K562 (cell line): ENCODE measurements around the gene MYOM1. TPM values are rescaled to one million over a fixed set of nuclear protein-coding genes. Genes with fewer than 3 reads are reported as not detected.

Experiments used
- ARHGAP35 ChIP-seq: fragments of 450-650 bp; IDR thresholded peaks from 2 replicates; pipeline ENCODE4 v1.6.1; 2018; ENCODE audit not compliant: partially characterized antibody
- CBX1 ChIP-seq: sonication (generic); IDR thresholded peaks from 2 replicates; pipeline ENCODE4 v1.6.1; 2016; ENCODE audit warnings: antibody characterized with exemption, low read depth, mild to moderate bottlenecking
- CHD1 ChIP-seq: fragments of 200-600 bp; sonication (generic); IDR thresholded peaks from one replicate; pipeline ENCODE4 v1.6.1; 2012; ENCODE audit warnings: mild to moderate bottlenecking, moderate library complexity, low read length, inconsistent platforms
- CSDE1 ChIP-seq, 2 experiments: fragments of 450-650 bp; IDR thresholded peaks; 2 replicates each; pipeline ENCODE4 v1.6.1; 2016; ENCODE audit warnings: mild to moderate bottlenecking in 1 of 2
- EWSR1 ChIP-seq: fragments of 450-650 bp; IDR thresholded peaks from 2 replicates; pipeline ENCODE4 v1.6.1; 2018; ENCODE audit warnings: borderline replicate concordance, mild to moderate bottlenecking, low read depth, moderate library complexity; ENCODE audit not compliant: partially characterized antibody
- FOSL1 ChIP-seq: fragments of 200-800 bp; sonication (Bioruptor generic); conservative IDR thresholded peaks from 2 replicates; pipeline ENCODE4 v1.6.1; 2016; ENCODE audit warnings: missing genetic modification characterization, missing compliant biosample characterization
- JUND ChIP-seq, 2 experiments: IDR thresholded peaks; 2 replicates in 1 of 2; 3 replicates in 1 of 2; pipeline ENCODE4 v1.6.1; 2011; ENCODE audit warnings: borderline replicate concordance in 2 of 2, low read depth in 2 of 2, low read length in 2 of 2, improper control_type of control experiment in 1 of 2, missing biosample characterization in 1 of 2, missing genetic modification characterization in 1 of 2, missing genetic modification reagents in 1 of 2
- PRMT5 ChIP-seq: sonication (generic); formaldehyde crosslinking; IDR thresholded peaks from 2 replicates; pipeline ENCODE4 v1.5.0; 2020; ENCODE audit warnings: missing genetic modification reagents
- RCOR1 ChIP-seq, 2 experiments: IDR thresholded peaks; 2 replicates each; pipeline ENCODE4 v1.6.1; 2012; ENCODE audit warnings: low read depth in 2 of 2, low read length in 2 of 2, borderline replicate concordance in 1 of 2, improper control_type of control experiment in 1 of 2
- SMC3 ChIP-seq: conservative IDR thresholded peaks from 2 replicates; pipeline ENCODE4 v1.6.1; 2011; ENCODE audit warnings: low read depth, low read length, improper control_type of control experiment; ENCODE audit not compliant: insufficient read depth
- TAF1 ChIP-seq: IDR thresholded peaks from 2 replicates; pipeline ENCODE4 v1.6.1; 2011; ENCODE audit warnings: mild to moderate bottlenecking, low read length, moderate library complexity; ENCODE audit not compliant: insufficient read depth, control insufficient read depth, severe bottlenecking; ENCODE audit errors: extremely low read depth
- U2AF1 ChIP-seq: fragments of 200-400 bp; formaldehyde crosslinking; optimal IDR thresholded peaks from 2 replicates; pipeline ENCODE3; 2017; ENCODE audit warnings: mild to moderate bottlenecking, low read depth, low read length, moderate library complexity
- ZFP36 ChIP-seq: fragments of 150-350 bp; IDR thresholded peaks from 2 replicates; pipeline ENCODE4 v1.6.1; 2018; ENCODE audit warnings: low read length, low read depth; ENCODE audit not compliant: partially characterized antibody
- ZNF124 ChIP-seq: sonication (generic); formaldehyde crosslinking; IDR thresholded peaks from 2 replicates; pipeline ENCODE4 v1.8.1; 2022; ENCODE audit warnings: missing genetic modification reagents
- ZNF174 ChIP-seq: fragments of 250-450 bp; sonication (Bioruptor Pico); IDR thresholded peaks from 2 replicates; pipeline ENCODE4 v1.4.0; 2020; ENCODE audit warnings: mild to moderate bottlenecking
- ZNF316 ChIP-seq: fragments of 450-650 bp; IDR thresholded peaks from 2 replicates; pipeline ENCODE4 v1.6.1; 2016
- polyA plus RNA-seq, 8 experiments: library from polyadenylated mRNA; depleted of rRNA in 4 of 8; stranded (reverse) in 5 of 8; unstranded in 3 of 8; fragments of >200 nt; fragmentation: Nextera tagmentation in 2 of 8; fragmentation: Illumina TruSeq in 1 of 8; extraction: Ambion mirVana in 2 of 8; extraction: Trizol in 1 of 8; gene quantifications; 2 replicates each; pipeline versions ENCODE4 v1.2.1 to v1.2.3, GENCODE V29; 2011 to 2014; ENCODE audit warnings: inconsistent platforms in 1 of 8, missing spikeins in 1 of 8
- total RNA-seq, 7 experiments: library from RNA; depleted of rRNA in 6 of 7; stranded (reverse); fragments of >200 nt in 6 of 7; fragmentation: Illumina TruSeq in 2 of 7; extraction: Trizol in 2 of 7; gene quantifications; 2 replicates each; pipeline versions ENCODE4 v1.2.1 to v1.2.3, GENCODE V29; 2011 to 2021; ENCODE audit warnings: low replicate concordance in 1 of 7
- TF ChIP-seq, protein P1 (sequence below): sonication (generic); formaldehyde crosslinking; IDR thresholded peaks from 2 replicates; pipeline ENCODE4 v1.8.0; 2022; ENCODE audit warnings: mild to moderate bottlenecking, missing genetic modification reagents, borderline replicate concordance
- TF ChIP-seq, protein P2 (sequence below): fragments of 250-450 bp; sonication (Bioruptor Pico); IDR thresholded peaks from 2 replicates; pipeline ENCODE4 v1.5.0; 2022; ENCODE audit warnings: mild to moderate bottlenecking

The MYOM1 gene
- total and polyA plus RNA-seq, 9 of the 15 experiments (the other 6 are each of a cell fraction or from before 2014, with no cell fraction given) = 0.01 to 0.62 (median 0.25) TPM

DNA sequence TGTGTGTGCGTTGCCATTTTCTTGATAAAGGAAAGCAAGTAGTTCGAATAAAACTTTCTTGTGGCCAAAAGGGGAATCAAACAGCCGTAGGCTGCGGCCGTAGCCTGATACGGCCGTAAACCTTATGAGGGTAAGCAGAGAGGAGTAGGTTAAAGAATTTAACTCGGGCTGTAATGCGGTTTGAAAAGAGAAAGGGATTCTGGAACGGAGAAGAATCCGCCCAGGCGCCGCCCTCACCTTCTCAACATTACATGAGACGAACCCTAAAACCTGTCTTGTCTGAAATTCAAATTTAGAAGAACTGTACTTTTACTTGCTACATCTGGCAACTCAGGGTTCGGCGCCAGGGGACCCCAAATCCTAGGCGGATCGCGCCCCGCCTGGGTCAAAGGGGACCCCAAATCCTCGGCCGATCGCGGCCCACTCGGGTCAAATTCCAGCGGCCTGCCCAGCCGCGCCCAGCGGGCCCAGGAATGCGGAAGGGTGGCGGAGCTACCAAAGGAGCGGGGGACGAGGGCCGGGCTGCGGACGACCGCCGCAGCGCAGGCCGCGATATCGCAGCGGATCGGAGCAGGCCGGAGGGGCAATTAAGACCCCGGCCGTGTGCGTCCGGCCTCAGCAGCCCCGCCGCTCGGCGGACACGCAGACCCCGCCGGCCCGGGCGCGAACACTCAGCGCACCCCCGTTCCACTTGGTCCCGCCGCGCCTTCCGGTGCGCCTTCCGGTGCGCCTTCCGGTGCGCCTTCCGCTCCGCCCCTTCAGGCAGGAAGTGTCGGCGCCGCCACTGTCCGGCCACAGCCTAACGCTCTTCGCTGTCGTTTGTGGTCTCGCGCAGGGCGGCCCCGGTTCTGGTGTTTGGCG is 41.8 kb upstream of the MYOM1 start, which contains the start of gene MYL12B (continued):
- TF ChIP-seq ZFP36 = no peak
- peak; percentile 94 for TF ChIP-seq JUND (IDR thresholded peaks at IDR 0.05; ENCODE audit: borderline replicate concordance, low read depth, low read length)
- no peak; the same call in 1 of the 3 replicates for TF ChIP-seq JUND (tag; IDR thresholded peaks at IDR 0.05; ENCODE audit: borderline replicate concordance, low read depth, low read length)
- no peak for TF ChIP-seq EWSR1
- TF ChIP-seq CHD1 = no peak
- TF ChIP-seq FOSL1 (tag) = peak; percentile 37
- no peak; the same call in 1 of the 2 replicates for TF ChIP-seq ZNF124 (CRISPR knock-in tag)
- TF ChIP-seq SMC3 = no peak
- no peak for TF ChIP-seq ARHGAP35
- TF ChIP-seq CBX1 = 0 out of 2 replicates have a peak, but pooled peaks have one; percentile 27
- TF ChIP-seq, protein P1, sequence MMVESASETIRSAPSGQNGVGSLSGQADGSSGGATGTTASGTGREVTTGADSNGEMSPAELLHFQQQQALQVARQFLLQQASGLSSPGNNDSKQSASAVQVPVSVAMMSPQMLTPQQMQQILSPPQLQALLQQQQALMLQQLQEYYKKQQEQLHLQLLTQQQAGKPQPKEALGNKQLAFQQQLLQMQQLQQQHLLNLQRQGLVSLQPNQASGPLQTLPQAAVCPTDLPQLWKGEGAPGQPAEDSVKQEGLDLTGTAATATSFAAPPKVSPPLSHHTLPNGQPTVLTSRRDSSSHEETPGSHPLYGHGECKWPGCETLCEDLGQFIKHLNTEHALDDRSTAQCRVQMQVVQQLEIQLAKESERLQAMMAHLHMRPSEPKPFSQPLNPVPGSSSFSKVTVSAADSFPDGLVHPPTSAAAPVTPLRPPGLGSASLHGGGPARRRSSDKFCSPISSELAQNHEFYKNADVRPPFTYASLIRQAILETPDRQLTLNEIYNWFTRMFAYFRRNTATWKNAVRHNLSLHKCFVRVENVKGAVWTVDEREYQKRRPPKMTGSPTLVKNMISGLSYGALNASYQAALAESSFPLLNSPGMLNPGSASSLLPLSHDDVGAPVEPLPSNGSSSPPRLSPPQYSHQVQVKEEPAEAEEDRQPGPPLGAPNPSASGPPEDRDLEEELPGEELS (CRISPR knock-in tag) = no peak
- no peak for TF ChIP-seq PRMT5 (CRISPR knock-in tag)
- TF ChIP-seq RCOR1 (IDR thresholded peaks at IDR 0.05; ENCODE audit: borderline replicate concordance in 1 of 2, low read depth in 2 of 2, low read length in 2 of 2) = 0 out of 4 replicates have a peak, but pooled peaks have one; percentile 9 to 30
- TF ChIP-seq U2AF1 = peak; percentile 95
- TF ChIP-seq ZNF174 (CRISPR knock-in tag) = 0 out of 2 replicates have a peak, but pooled peaks have one; percentile 12
- TF ChIP-seq, protein P2, sequence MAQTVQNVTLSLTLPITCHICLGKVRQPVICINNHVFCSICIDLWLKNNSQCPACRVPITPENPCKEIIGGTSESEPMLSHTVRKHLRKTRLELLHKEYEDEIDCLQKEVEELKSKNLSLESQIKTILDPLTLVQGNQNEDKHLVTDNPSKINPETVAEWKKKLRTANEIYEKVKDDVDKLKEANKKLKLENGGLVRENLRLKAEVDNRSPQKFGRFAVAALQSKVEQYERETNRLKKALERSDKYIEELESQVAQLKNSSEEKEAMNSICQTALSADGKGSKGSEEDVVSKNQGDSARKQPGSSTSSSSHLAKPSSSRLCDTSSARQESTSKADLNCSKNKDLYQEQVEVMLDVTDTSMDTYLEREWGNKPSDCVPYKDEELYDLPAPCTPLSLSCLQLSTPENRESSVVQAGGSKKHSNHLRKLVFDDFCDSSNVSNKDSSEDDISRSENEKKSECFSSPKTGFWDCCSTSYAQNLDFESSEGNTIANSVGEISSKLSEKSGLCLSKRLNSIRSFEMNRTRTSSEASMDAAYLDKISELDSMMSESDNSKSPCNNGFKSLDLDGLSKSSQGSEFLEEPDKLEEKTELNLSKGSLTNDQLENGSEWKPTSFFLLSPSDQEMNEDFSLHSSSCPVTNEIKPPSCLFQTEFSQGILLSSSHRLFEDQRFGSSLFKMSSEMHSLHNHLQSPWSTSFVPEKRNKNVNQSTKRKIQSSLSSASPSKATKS = no peak
- peak in 1 of 2 experiments; percentile 4; a peak in 1 of 4 replicates for TF ChIP-seq CSDE1 (IDR thresholded peaks at IDR 0.05)
- peak; percentile 73 for TF ChIP-seq TAF1
- TF ChIP-seq ZNF316 = no peak
